Coronary artery (tissue), 2 donors: ENCODE measurements around the gene ITGA3.

Experiments
- DNase-seq: peaks from one replicate; pipeline ENCODE4 v3.0.0-alpha.2; 2017; ENCODE audit warnings: low spot score
- H3K27ac ChIP-seq, 2 donors: fragments of 200-600 bp; sonication (generic); one replicate each; pipeline ENCODE4 v1.5.1; 2016 to 2019
- H3K4me3 ChIP-seq: fragments of 200-600 bp; sonication (generic); 2 replicates; pipeline ENCODE4 v1.5.1; 2016; ENCODE audit warnings: mild to moderate bottlenecking, moderate library complexity
- TF ChIP-seq, protein P1 (sequence below): fragments of 200-600 bp; sonication (generic); IDR thresholded peaks from one replicate; pipeline ENCODE4 v1.5.1; 2019; ENCODE audit warnings: antibody characterized with exemption

The ITGA3 gene

DNA sequence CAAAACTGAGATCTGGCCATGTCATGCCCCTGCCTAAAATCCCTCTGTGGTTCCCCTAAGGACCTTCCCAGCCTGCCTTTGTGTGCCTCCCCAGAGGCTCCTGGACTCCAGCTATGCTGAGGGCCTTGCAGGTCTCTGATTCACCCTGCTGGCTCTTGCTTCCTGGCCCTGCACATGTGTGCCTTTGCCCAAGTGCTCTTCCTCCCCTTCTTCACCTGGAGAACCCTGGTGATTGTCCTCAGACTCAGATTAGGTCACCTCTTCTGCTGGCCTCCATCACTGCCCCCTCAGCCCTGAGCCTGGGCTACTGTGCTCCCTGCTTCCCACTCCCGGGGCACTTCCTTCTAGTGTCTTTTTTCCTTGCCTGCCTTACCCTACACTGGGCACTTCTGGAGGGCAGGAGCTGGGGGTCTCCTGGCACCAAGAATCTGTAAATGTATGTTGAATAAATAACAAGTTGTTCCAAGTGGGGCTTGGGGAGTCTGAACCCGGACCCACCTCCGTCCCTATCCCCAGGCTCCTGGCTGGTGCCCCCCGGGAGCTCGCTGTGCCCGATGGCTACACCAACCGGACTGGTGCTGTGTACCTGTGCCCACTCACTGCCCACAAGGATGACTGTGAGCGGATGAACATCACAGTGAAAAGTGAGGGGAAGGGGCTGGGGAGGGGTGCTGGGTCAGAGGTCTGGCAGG is 7.8 kb downstream of the ITGA3 start:
- DNase-seq, result no peak
- peak overlapping the region; percentile 81 to 99 for H3K27ac ChIP-seq
- no peak overlapping the region for H3K4me3 ChIP-seq
- TF ChIP-seq, protein P1, sequence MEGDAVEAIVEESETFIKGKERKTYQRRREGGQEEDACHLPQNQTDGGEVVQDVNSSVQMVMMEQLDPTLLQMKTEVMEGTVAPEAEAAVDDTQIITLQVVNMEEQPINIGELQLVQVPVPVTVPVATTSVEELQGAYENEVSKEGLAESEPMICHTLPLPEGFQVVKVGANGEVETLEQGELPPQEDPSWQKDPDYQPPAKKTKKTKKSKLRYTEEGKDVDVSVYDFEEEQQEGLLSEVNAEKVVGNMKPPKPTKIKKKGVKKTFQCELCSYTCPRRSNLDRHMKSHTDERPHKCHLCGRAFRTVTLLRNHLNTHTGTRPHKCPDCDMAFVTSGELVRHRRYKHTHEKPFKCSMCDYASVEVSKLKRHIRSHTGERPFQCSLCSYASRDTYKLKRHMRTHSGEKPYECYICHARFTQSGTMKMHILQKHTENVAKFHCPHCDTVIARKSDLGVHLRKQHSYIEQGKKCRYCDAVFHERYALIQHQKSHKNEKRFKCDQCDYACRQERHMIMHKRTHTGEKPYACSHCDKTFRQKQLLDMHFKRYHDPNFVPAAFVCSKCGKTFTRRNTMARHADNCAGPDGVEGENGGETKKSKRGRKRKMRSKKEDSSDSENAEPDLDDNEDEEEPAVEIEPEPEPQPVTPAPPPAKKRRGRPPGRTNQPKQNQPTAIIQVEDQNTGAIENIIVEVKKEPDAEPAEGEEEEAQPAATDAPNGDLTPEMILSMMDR, result no peak

DNA sequence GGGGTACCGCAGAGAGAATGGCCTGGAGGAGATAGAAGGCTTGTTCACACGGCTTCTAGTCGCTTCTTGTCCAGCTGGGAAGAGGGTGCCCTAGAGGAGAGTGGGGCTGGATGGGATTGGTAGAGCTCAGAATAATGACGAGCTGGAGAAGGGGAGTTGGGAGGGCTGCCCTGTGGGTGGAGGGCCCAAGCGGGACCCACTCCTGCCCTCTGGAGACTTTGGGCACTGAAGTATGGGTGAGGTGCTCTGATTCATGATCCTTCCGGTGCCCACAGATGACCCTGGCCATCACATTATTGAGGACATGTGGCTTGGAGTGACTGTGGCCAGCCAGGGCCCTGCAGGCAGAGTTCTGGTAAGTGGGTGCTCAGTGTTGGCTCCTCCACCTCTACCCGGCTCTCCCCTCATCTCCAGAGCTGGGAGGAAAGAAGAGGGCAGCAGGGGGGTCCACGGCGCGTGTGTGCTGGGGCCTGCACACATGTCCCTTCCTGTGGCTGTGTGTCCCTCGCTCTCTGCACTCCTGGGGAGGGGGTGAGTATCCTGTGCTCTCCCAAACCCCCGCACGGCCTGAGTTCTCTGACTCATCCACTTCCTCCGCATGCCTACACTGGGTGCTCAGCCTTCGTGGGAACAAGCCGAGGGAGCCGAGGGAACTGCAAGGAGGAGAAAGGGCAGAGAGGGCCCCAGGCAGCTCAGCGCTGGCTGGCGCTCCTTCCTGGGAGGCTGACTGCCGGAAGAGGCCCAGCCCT is 8.5 kb downstream of the ITGA3 start:
- TF ChIP-seq, protein P1, result no peak
- H3K27ac ChIP-seq, result peak overlapping the region; percentile 81 to 99
- H3K4me3 ChIP-seq, result no peak overlapping the region
- DNase-seq, result peak; percentile 91

DNA sequence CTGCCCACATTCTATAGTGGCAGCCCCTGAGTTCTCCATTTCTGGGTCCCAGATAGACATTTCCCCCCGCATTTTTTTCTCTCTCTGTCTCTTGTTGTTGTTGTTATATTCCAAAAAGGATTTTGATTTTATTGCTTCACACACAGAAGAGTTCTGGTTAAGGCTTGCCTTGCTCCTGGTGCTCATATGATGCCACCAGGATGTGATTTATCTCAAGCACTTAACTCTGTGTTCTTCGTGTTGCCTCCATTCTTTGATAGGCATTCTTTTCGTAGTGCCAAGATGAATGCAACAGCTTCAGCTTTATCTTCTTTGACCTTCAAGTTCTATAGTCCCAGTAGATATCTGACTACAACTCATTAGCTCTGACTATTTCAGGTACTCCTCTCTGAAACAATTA is 9.1 kb downstream of the ITGA3 start:
- Histone ChIP-seq H3K27ac (peak overlapping the region; percentile 81 to 99), H3K4me3 (no peak overlapping the region)
- TF ChIP-seq, protein P1, result no peak
- DNase-seq, result no peak

DNA sequence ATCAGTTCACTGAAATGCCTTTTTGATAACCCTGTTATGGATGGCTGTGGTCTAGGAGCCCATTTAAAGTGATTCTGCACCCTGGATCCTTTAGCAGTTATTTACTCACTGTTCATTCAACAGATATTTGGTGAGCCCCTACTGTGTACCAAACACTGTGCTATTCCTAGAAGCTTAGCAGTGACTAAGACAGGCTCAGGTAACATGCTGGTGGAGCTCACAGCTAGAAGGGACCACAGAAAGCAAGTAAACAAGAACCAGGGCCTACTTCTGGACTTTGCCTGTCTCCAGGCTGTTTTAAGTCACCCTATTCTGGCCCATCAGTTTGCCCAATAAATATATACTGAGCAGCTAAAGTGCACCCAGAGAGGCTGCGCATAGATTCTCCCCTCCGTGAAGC is 11.1 kb downstream of the ITGA3 start:
- TF ChIP-seq, protein P1, result no peak
- no peak overlapping the region for H3K4me3 ChIP-seq
- H3K27ac ChIP-seq, result peak overlapping the region; percentile 5 to 57
- DNase-seq, result no peak

- TF ChIP-seq, protein P1, result no peak
- Histone ChIP-seq H3K4me3 (no peak overlapping the region), H3K27ac (peak overlapping the region in 1 of 2 donors; percentile 37)
- DNase-seq, result no peak
Measured at GRCh38 chr17:50067996-50068395, 12.1 kb downstream of the ITGA3 start.

- H3K4me3 ChIP-seq, result no peak overlapping the region
- H3K27ac ChIP-seq, result no peak overlapping the region
- DNase-seq, result no peak
- TF ChIP-seq, protein P1, result no peak
Measured at GRCh38 chr17:50070908-50071680, 15.2 kb downstream of the ITGA3 start.
